HG03066 (cell line): ENCODE results near the gene FBN1.

Source experiments
- ATAC-seq: cut with Tn5 transposase; IDR thresholded peaks from one replicate; pipeline ENCODE4 v1.9.1; 2021; ENCODE audit warnings: low read depth; ENCODE audit not compliant: unreplicated experiment

Gene FBN1

DNA sequence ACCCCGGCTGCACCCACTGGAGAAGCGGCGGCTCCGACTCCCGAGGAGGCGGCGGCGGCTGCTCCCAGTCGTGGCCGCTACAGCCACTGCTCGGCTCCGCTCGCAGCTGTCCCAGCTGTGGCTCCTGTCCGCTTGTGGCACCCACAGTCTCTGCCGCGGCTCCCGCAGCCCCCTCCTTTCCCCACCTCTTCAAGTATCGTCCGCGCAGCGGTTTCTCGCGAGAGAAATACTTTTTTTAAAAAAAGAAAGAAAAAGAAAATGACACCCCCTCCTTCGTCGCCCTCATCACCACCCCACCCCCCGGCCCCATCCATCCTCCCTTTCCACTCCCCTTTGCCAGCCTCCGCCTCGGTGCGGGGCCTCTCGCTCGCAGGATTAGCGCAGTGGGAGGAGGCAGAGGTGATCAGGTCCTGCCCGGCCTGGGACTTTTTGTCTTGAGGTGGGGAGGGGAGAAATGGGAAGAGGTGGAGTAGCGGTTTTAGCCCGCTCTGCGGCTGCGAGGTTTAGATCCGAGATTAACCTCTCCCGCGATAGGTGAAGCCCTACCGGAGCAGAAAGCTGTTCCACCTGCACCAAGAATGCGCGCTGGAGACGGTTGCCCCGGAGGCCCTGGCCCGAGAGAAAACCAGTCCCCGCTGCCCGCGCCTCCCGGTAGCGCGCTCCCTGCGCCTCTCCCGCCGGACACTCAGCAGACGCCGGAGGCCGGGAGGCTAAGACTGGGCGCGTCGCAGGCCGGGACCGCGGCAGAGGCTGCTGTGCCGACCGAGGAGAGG lies at the start of gene FBN1:
Gene FBN1, minus strand, starts transcription at position 152 of the 773 bp plus-strand sequence. CDS start 940 bp downstream, outside the sequence.
- peak; percentile 64 for ATAC-seq

DNA sequence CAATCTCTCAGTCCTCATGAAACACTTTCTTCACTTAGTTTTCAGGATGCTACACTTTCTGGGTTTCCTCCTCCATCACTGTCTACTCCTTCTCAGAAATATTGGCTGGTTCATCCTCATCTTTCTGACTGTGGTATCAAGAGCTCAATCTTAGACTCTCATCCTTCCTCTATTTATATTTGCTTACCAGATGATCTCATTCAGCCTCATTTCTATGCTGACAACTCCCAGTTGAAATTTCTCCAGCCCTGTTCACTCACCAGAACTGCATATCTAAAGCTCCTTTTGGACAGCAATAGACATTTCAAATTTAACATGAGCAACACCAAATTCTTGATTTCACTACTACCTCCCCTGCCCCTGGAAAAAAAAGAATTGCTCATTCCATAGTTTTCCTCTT lies 48.0 kb upstream of the FBN1 start:
- no peak for ATAC-seq

DNA sequence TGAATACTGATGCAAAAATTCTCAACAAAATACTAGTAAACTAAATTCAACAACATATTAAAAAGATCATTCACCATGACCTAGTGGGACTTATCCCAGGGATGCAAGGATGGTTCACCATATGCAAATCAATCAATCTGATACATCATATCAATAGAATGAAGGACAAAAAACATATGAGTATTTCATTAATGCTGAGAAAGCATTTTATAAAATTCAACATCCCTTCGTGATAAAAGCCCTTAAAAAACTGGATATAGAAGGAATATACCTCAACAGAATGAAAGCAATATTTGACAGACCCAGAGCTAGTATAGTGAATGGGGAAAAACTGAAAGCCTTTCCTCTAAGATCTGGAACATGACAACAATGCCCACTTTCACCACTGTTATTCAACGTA lies 43.0 kb upstream of the FBN1 start:
- ATAC-seq: no peak

DNA sequence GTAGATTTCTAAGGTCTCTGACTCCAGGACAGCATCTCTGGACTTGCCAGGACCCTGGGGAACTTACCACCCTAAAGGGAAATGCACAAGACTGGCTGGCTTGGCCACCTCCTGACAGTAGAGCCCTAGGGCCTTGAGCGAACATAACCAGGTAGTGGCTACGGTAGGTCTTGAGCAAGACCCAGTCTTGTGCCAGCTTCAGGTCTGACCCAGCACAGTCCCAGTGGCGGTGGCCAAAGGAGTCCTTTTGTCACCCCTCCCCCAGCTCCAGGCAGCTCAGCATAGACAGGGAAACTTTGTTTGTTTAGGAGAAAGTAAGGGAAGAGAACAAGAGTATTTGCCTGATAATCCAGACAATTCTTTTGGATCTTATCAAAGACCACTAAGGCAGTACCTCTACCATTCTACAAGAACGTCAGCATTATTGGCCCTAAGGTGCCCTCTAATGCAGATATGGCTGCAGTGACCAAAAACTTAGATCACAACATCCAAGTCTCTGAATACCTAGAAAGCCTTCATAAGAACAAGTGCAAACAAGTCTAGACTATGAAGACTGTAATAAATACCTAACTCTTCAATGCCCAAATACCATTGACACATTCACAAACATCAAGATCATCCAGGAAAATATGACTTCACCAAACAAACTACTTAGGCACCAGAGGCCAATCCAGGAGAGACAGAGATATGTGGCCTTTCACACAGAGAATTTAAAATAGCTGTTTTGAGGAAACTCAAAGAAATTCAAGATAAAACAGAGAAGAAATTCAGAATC lies 38.7 kb upstream of the FBN1 start:
- no peak for ATAC-seq

GRCh38 chr15:48682942-48683651 lies 37.6 kb upstream of the FBN1 start:
- no peak for ATAC-seq

DNA sequence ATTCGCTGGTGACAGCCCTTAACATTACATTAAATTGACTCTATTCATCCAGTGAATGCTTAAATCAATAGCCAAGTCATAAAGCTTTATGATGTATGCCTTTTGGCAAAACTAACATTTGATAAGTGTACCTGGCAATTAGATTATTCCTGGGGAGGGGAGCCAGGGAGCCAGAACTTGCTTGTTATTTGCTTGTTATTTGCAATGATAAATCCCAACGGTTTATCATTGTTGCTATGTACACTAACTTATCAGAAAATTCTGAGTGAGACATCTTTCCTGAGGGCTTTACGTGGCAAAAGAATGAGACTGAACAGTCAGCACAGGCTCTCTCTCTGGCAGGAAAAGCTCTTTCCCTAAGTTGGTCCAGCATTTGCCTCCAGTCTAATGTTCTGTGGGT lies 35.8 kb upstream of the FBN1 start:
- ATAC-seq: no peak

GRCh38 chr15:48680841-48681240 lies 35.3 kb upstream of the FBN1 start:
- ATAC-seq: no peak

DNA sequence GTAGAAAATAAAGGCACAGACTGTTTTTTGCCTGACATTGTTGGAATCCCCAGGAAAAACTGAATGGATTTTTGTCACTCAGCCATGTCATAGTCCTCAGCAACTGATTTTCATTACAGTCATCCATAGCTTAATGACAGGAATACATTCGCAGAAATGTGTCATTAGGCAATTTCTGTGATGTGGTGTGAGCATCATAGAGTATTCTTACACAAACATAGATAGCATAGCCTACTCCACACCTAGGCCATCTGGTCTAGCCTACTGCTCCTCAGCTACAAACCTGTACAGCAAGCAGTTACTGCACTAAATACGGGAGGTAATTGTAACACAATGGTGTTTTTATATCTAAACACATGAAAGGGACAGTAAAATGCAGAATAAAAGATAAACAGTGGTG lies 34.4 kb upstream of the FBN1 start:
- ATAC-seq: no peak

DNA sequence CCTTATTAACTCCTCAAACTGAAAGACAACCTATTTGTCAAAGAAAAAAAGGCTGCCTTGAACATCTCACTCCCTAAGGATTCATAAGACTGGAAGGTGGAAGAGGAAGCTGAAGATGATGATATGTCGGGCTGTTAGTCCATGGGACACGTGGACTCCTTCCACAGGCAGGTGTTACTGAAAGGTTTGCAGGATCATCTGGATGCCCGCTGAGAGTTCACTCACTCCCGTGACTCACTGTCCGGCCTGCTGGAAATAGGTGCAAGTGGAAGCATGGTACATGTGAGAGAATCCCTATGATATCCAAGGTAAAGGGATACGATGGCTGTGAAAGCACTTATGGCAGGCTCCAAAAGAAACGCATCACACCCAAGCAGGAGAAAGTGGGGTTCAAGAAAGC lies 33.3 kb upstream of the FBN1 start:
- no peak for ATAC-seq

- no peak for ATAC-seq
Measured at GRCh38 chr15:48677821-48678220, 32.3 kb upstream of the FBN1 start.

DNA sequence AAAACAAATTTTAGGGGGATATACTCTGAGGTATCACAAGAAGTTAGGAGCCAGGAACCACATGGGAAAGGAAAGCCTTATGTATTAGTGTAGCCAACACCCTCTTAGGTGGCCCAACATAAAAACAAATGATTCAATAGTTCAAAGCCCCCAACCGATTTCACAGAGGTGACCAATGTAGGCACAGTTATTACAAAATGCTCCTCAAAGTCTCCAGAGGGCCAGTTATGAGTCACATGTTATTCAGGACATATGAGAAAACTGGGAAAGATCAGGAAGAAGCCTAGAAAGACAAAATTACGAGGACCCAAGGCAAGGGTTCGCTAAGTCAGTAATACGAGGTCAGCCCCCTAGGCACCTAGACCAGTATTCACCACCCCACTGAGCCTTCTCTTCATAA lies 29.9 kb upstream of the FBN1 start:
- ATAC-seq: no peak

GRCh38 chr15:48674876-48675275 lies 29.4 kb upstream of the FBN1 start:
- no peak for ATAC-seq

- no peak for ATAC-seq
Measured at GRCh38 chr15:48672206-48672605, 26.7 kb upstream of the FBN1 start.

GRCh38 chr15:48671103-48672022 lies 25.9 kb upstream of the FBN1 start:
- ATAC-seq: no peak

GRCh38 chr15:48667701-48668100 lies 22.2 kb upstream of the FBN1 start:
- ATAC-seq: no peak

DNA sequence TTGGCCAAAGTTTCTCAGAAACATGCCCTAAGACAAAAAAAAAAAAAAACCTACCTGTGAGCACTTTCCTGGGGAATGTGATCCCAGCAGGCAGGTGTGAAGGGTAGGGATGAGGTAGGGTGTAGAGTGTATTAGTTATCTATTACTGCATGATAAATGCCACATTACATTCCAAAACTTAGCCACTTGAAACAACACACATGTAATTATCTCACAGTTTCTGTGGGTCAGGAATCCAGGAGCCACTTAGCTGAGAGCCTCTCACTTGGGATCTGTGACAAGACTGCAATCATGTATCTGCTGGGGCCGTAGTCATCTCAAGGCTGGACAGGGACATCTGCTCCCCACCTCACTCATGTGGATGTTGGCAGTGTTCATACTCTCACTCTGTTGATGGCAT lies 18.9 kb upstream of the FBN1 start:
- no peak for ATAC-seq

GRCh38 chr15:48657950-48658591 lies 12.6 kb upstream of the FBN1 start:
- ATAC-seq: no peak

GRCh38 chr15:48654801-48655200 lies 9.3 kb upstream of the FBN1 start:
- ATAC-seq: no peak

DNA sequence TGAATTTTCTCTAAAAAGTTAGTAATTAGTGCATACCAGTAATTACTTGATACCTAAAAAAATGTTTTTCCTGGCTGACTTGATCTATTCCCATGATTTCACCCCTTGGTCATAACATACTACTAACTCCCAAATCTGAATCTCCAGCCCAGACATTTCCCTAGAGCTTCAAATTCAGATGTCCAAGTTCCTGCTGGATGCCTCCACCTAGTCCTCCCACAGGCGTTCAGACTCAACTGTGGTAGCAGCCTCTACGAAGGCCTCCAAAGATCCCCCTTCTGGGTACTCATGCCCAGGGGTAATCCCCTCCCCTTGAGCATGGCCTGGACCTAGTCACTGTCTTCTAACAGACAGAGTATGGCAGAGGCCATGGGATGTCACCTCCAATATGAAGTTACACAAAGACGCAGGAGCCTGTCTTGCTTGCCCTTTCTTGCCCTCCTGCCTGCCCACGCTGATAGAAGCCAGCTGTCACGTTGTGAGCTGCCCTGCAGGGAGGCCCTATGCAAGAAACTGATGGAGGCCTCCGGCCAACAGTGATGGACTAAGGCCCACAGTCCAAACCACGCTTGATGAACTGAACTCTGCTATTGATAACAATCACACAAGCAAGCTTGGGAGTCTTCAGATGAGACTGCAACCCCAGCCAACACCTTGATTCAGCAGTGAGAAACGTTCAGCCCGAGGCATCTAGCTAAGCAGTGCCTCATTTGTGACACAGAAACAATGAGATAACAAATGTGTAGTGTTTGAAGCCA lies 8.6 kb upstream of the FBN1 start:
- no peak for ATAC-seq
